ENCODE measurements around the gene LRMDA. TPM values are rescaled to one million over a fixed set of nuclear protein-coding genes. Genes with fewer than 3 reads are reported as not detected.

Gene LRMDA
- total and polyA plus RNA-seq, 2 of the 8 experiments (the other 6 are each of a cell fraction or from before 2014, with no cell fraction given), result 0.86 to 2.8 TPM

GRCh38 chr10:75470901-75471300 lies 39.5 kb downstream of the LRMDA start:
- Histone ChIP-seq H3K56ac (replicated peaks; ENCODE audit: insufficient read length, low read depth, low read length) (no peak overlapping the region), H4K8ac (ENCODE audit: extremely low read depth, insufficient read depth, low read length) (no peak overlapping the region), H3K4ac (replicated peaks; ENCODE audit: insufficient read length, low read depth, low read length) (no peak overlapping the region), H2AK5ac (ENCODE audit: low read depth, low read length) (no peak overlapping the region), H3K18ac (ENCODE audit: extremely low read depth, low read length) (no peak overlapping the region), H3K14ac (ENCODE audit: insufficient read length) (no peak overlapping the region), H3K79me2 (ENCODE audit: control insufficient read depth in 1 of 2, insufficient read depth in 2 of 2, low read length in 2 of 2) (no peaks in the 10 kb centered on the region), H3K79me1 (ENCODE audit: low read depth, low read length) (no peaks in the 10 kb centered on the region), H4K5ac (ENCODE audit: insufficient read length, low read depth, low read length) (no peak overlapping the region), H3K23me2 (ENCODE audit: low read depth, low read length) (no peaks in the 10 kb centered on the region), H3K4me3 (ENCODE audit: extremely low read depth in 1 of 4, insufficient read depth in 2 of 4, low read depth in 3 of 4, low read length in 4 of 4) (no peak overlapping the region), H2BK12ac (ENCODE audit: low read depth, low read length) (no peak overlapping the region), H3K27me3 (replicated peaks in 1 of 4; ENCODE audit: control insufficient read depth in 3 of 4, extremely low read depth in 1 of 4, insufficient read depth in 3 of 4, low read length in 3 of 4) (0 out of 7 replicates have a peak, but pooled peaks cover 0 to 2% (median 0%) of the 10 kb centered on the region in 4 experiments), H3K4me2 (ENCODE audit: insufficient read depth in 1 of 2, low read depth in 2 of 2, low read length in 2 of 2) (no peak overlapping the region), H4K20me1 (replicated peaks in 1 of 2; ENCODE audit: control insufficient read depth in 1 of 2, insufficient read depth in 2 of 2, low read length in 2 of 2) (no peaks in the 10 kb centered on the region), H2BK20ac (ENCODE audit: low read length) (no peak overlapping the region), H4K91ac (replicated peaks; ENCODE audit: insufficient read length, low read length) (no peak overlapping the region), H3K9ac (replicated peaks in 1 of 4; ENCODE audit: extremely low read depth in 1 of 4, low read depth in 3 of 4, low read length in 3 of 4) (no peak overlapping the region), H2AFZ (ENCODE audit: low read length) (no peak overlapping the region), H2BK5ac (ENCODE audit: low read depth, low read length) (no peak overlapping the region), H2BK120ac (replicated peaks; ENCODE audit: low read depth, low read length) (no peak overlapping the region), H3K36me3 (ENCODE audit: control insufficient read depth in 2 of 4, insufficient read depth in 4 of 4, low read length in 3 of 4) (no peaks in the 10 kb centered on the region), H2BK15ac (ENCODE audit: low read length) (no peak overlapping the region), H3K27ac (ENCODE audit: low read depth, low read length) (no peak overlapping the region), H3K9me3 (ENCODE audit: insufficient read depth in 2 of 2, low read depth in 1 of 2, low read length in 1 of 2) (peaks cover 0 to 4% of the 10 kb centered on the region in 2 experiments; a peak in 1 of 4 replicates), H3K4me1 (replicated peaks in 1 of 4; ENCODE audit: control insufficient read depth in 3 of 4, insufficient read depth in 4 of 4, low read length in 3 of 4) (peaks cover 2 to 12% (median 6%) of the 10 kb centered on the region in 4 experiments; a peak in 5 of 7 replicates), H3K23ac (ENCODE audit: insufficient read length) (no peak overlapping the region)
- 88% methylated on average over 4 of the region's 4 CpGs; no CpG with 5 or more reads in 1 of the 2 experiments for WGBS, 2 experiments (ENCODE audit: extremely low coverage in 1 of 2, insufficient coverage in 1 of 2, insufficient read length in 1 of 2, insufficient replicate concordance in 2 of 2, low coverage in 1 of 2, low lambda C conversion rate in 2 of 2, missing lambda C conversion rate in 1 of 2)
- POLR2A ChIA-PET (ENCODE audit: partially characterized antibody), result interaction anchor here (1.2 kb wide), 1 partner anchor 11 kb away, joined by 5 read pairs; no protein-coding TSS in a partner anchor
- DNase-seq (ENCODE audit: low read depth in 1 of 2, low spot score in 2 of 2) (no peak), FAIRE-seq (no peak)
- CTCF ChIA-PET (ENCODE audit: partially characterized antibody), result interaction anchor here (0.6 to 1.5 kb wide), 7 partner anchors 41 to 994 kb away, joined by 3 to 4 read pairs (median 3); no protein-coding TSS in a partner anchor
- TF ChIP-seq SRF (IDR thresholded peaks at IDR 0.05; ENCODE audit: low read depth, low read length), result no peak
- TF ChIP-seq CHD2 (IDR thresholded peaks at IDR 0.05; ENCODE audit: low read length), result no peak
- no peak for TF ChIP-seq JUND (IDR thresholded peaks at IDR 0.05; ENCODE audit: low read length)
- no peak for TF ChIP-seq KDM5A (IDR thresholded peaks at IDR 0.05; ENCODE audit: low read length)
- TF ChIP-seq MAFK (IDR thresholded peaks at IDR 0.05; ENCODE audit: low read depth, low read length), result no peak
- no peak for TF ChIP-seq TCF12 (IDR thresholded peaks at IDR 0.05; ENCODE audit: low read depth, low read length)
- no peak for TF ChIP-seq PHF8 (conservative IDR thresholded peaks at IDR 0.05; ENCODE audit: low read depth, low read length)
- no peak for TF ChIP-seq POLR2AphosphoS5 (IDR thresholded peaks at IDR 0.05; ENCODE audit: low read depth, low read length)
- no peak for TF ChIP-seq TAF7 (optimal IDR thresholded peaks at IDR 0.05; ENCODE audit: borderline replicate concordance, low read depth, low read length)
- no peak for TF ChIP-seq HDAC6 (IDR thresholded peaks at IDR 0.05; ENCODE audit: low read depth, low read length)
- TF ChIP-seq SAP30 (IDR thresholded peaks at IDR 0.05; ENCODE audit: insufficient read depth, insufficient replicate concordance, low read length), result no peak
- no peak for TF ChIP-seq TEAD4 (IDR thresholded peaks at IDR 0.05; ENCODE audit: low read depth, low read length)
- no peak for TF ChIP-seq ASH2L (IDR thresholded peaks at IDR 0.05; ENCODE audit: low read length)
- TF ChIP-seq SIX5 (IDR thresholded peaks at IDR 0.05; ENCODE audit: low read depth, low read length), result no peak
- TF ChIP-seq HDAC2 (IDR thresholded peaks at IDR 0.05; ENCODE audit: borderline replicate concordance in 1 of 2, low read depth in 2 of 2, low read length in 2 of 2), result no peak
